Right lobe of liver (tissue), 4 donors: ENCODE measurements around the gene ARHGEF10L.

Source experiments
- POLR2A ChIP-seq: fragments of 450-650 bp; IDR thresholded peaks from one replicate; pipeline ENCODE4 v1.6.1; 2017; ENCODE audit warnings: antibody characterized with exemption, mild to moderate bottlenecking
- TF ChIP-seq, protein P1 (sequence below), 4 donors: fragments of 200-600 bp in 3 of 4; fragments of 450-650 bp in 1 of 4; IDR thresholded peaks; one replicate each; pipeline versions ENCODE4 v1.5.1 to v1.8.0; 2016 to 2022; ENCODE audit warnings: antibody characterized with exemption in 4 of 4, mild to moderate bottlenecking in 2 of 4
- donor health status: DM: no; HTN: no; CAD: no.
- donor health status: DM: no; HTN: no; CAD: no.
- donor health status: DM: no; HTN: yes; CAD: no.

- TF ChIP-seq POLR2A: no peak
- TF ChIP-seq, protein P1, sequence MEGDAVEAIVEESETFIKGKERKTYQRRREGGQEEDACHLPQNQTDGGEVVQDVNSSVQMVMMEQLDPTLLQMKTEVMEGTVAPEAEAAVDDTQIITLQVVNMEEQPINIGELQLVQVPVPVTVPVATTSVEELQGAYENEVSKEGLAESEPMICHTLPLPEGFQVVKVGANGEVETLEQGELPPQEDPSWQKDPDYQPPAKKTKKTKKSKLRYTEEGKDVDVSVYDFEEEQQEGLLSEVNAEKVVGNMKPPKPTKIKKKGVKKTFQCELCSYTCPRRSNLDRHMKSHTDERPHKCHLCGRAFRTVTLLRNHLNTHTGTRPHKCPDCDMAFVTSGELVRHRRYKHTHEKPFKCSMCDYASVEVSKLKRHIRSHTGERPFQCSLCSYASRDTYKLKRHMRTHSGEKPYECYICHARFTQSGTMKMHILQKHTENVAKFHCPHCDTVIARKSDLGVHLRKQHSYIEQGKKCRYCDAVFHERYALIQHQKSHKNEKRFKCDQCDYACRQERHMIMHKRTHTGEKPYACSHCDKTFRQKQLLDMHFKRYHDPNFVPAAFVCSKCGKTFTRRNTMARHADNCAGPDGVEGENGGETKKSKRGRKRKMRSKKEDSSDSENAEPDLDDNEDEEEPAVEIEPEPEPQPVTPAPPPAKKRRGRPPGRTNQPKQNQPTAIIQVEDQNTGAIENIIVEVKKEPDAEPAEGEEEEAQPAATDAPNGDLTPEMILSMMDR (IDR thresholded peaks at IDR 0.05): no peak
These were observed 172.0 kb downstream of the ARHGEF10L start for GRCh38 chr1:17711577-17711910.
